Measurements from ENCODE around the gene THADA.

The THADA gene

DNA sequence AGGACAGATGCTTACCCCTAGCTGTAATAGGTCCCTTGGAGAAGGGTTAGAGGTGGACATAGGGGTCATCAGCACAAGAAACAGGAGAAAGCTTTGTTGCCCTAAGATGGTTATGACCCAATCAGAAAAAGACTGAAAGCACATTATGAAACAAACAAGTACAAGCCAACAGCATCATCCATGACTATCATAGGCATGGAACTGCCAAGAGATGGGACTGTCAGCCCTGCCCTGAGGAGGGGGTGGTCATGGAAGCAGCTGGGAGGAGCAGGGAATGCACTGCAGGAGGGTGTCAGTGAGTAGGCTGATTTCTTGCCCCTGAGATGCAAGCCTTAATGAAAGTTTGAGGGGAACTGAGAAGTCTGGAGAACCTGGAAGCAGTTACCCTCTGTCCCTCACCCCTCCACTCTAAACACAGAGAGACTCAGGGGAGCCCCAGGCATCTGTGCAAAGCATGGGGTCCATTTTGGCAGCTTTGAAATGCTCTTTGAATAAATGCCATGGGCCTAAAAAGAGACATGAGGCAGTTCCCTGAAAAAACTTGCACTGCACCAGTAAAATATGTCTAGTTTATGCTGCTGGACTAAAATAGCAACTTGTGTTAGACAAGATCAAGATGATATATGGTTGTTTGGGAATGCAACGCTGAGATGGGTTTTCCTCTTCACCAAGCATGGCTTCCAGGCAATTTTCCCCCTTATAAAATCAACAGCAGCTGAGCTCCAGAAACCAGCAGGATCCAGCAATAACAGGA is 246.8 kb downstream of the THADA start:
- no peaks in the 10 kb centered on the region for H4K20me1 ChIP-seq (ENCODE audit: insufficient read depth, low read length)
- no peak overlapping the region for H3K9ac ChIP-seq (ENCODE audit: low read length)
- no peaks in the 10 kb centered on the region for H3K9me3 ChIP-seq (ENCODE audit: insufficient read depth, low read length)
- no peaks in the 10 kb centered on the region for H3K4me1 ChIP-seq (ENCODE audit: low read length)
- H3K4me2 ChIP-seq (ENCODE audit: low read length) = no peak overlapping the region
- TF ChIP-seq, protein P1, sequence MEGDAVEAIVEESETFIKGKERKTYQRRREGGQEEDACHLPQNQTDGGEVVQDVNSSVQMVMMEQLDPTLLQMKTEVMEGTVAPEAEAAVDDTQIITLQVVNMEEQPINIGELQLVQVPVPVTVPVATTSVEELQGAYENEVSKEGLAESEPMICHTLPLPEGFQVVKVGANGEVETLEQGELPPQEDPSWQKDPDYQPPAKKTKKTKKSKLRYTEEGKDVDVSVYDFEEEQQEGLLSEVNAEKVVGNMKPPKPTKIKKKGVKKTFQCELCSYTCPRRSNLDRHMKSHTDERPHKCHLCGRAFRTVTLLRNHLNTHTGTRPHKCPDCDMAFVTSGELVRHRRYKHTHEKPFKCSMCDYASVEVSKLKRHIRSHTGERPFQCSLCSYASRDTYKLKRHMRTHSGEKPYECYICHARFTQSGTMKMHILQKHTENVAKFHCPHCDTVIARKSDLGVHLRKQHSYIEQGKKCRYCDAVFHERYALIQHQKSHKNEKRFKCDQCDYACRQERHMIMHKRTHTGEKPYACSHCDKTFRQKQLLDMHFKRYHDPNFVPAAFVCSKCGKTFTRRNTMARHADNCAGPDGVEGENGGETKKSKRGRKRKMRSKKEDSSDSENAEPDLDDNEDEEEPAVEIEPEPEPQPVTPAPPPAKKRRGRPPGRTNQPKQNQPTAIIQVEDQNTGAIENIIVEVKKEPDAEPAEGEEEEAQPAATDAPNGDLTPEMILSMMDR (IDR thresholded peaks at IDR 0.05; ENCODE audit: low read depth, low read length) = no peak
- no peak for TF ChIP-seq EZH2phosphoT487 (IDR thresholded peaks at IDR 0.05; ENCODE audit: low read depth)
- no peak overlapping the region for H3K27ac ChIP-seq (ENCODE audit: low read length)
- no peak overlapping the region for H3K4me3 ChIP-seq (ENCODE audit: low read length)
- no peaks in the 10 kb centered on the region for H3K27me3 ChIP-seq (ENCODE audit: low read depth, low read length)
- no peaks in the 10 kb centered on the region for H3K79me2 ChIP-seq (ENCODE audit: low read length)
- no peaks in the 10 kb centered on the region for H3K36me3 ChIP-seq (replicated peaks; ENCODE audit: low read depth, low read length)
- no peak overlapping the region for H2AFZ ChIP-seq (ENCODE audit: low read depth, low read length)

DNA sequence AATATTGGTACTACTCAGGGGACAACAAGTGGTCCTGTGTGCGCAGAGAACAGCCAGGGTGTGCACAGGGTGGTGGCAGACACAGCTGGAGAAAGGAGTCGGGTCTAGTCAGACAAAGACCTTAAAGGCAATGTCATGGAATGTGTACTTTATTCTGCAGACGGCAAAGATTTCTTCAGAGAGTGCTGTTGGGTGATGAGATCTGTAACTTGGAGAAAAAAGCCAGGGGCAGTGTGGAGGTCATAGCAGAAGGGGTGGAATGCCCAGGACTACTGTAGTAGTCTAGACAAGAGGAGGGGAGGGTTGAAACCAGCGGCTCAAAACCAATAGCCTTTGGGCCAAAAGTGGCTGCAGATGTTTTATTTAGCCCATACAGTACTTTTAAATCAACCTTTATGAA is 248.1 kb downstream of the THADA start:
- H3K27ac ChIP-seq (ENCODE audit: low read length) = no peak overlapping the region
- H2AFZ ChIP-seq (ENCODE audit: low read depth, low read length) = no peak overlapping the region
- H3K4me1 ChIP-seq (ENCODE audit: low read length) = no peaks in the 10 kb centered on the region
- H3K9ac ChIP-seq (ENCODE audit: low read length) = no peak overlapping the region
- TF ChIP-seq, protein P1 (IDR thresholded peaks at IDR 0.05; ENCODE audit: low read depth, low read length) = no peak
- no peak for TF ChIP-seq EZH2phosphoT487 (IDR thresholded peaks at IDR 0.05; ENCODE audit: low read depth)
- no peaks in the 10 kb centered on the region for H3K9me3 ChIP-seq (ENCODE audit: insufficient read depth, low read length)
- H4K20me1 ChIP-seq (ENCODE audit: insufficient read depth, low read length) = no peaks in the 10 kb centered on the region
- H3K27me3 ChIP-seq (ENCODE audit: low read depth, low read length) = no peaks in the 10 kb centered on the region
- H3K79me2 ChIP-seq (ENCODE audit: low read length) = no peaks in the 10 kb centered on the region
- no peak overlapping the region for H3K4me3 ChIP-seq (ENCODE audit: low read length)
- H3K4me2 ChIP-seq (ENCODE audit: low read length) = no peak overlapping the region
- H3K36me3 ChIP-seq (replicated peaks; ENCODE audit: low read depth, low read length) = peaks cover 4% of the 10 kb centered on the region

DNA sequence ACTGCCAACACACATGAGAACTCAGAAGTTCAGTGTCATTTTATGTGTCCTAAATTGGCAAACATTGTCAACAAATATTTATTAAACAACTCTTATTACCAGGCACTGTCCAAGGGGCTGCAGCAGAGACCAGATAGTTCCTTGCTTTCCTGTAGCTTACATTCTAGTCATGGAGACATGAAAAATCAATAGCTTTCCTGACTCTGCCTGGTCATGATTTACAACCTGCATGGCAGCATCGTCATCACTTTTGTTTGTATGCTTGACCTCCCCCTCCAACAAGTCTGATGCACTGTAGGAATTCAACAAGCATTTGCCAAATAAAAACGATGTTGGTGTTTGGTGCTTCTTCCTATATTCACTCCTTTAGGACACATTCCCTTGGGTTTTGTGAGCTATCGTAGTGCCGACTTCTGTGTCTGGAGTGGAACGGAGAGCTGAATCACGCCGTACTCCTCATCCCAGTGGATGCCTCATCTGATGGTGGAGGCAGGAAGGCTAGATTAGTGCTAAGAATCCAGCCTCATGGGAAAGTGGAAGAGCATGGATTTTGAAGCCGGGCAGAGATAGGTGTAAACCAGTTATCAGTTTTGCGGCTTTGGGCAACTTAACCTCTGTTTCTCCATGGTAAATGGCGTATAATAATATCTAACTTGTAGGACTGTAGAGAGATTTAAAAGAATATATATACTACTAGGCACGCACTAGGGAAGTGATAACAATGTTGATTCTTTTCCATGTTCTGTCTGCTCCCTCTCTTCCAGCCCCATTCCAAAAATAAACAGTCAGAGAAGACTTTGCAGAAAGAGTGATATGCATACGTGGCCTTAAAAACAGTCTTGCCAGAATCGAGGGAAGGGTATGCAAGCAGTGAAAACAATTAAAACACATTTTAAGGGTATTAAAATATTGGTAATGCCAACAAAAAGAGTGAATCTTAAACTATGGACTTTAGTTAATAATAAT is 249.0 kb downstream of the THADA start:
- Histone ChIP-seq H4K20me1 (ENCODE audit: insufficient read depth, low read length) (no peaks in the 10 kb centered on the region), H3K27ac (ENCODE audit: low read length) (no peak overlapping the region), H3K9me3 (ENCODE audit: insufficient read depth, low read length) (no peaks in the 10 kb centered on the region), H3K36me3 (replicated peaks; ENCODE audit: low read depth, low read length) (peaks cover 4% of the 10 kb centered on the region), H2AFZ (ENCODE audit: low read depth, low read length) (no peak overlapping the region), H3K4me3 (ENCODE audit: low read length) (no peak overlapping the region), H3K4me2 (ENCODE audit: low read length) (no peak overlapping the region), H3K27me3 (ENCODE audit: low read depth, low read length) (no peaks in the 10 kb centered on the region), H3K9ac (ENCODE audit: low read length) (no peak overlapping the region), H3K4me1 (ENCODE audit: low read length) (no peaks in the 10 kb centered on the region), H3K79me2 (ENCODE audit: low read length) (no peaks in the 10 kb centered on the region)
- TF ChIP-seq EZH2phosphoT487 (IDR thresholded peaks at IDR 0.05; ENCODE audit: low read depth) = no peak
- TF ChIP-seq, protein P1 (IDR thresholded peaks at IDR 0.05; ENCODE audit: low read depth, low read length) = no peak

DNA sequence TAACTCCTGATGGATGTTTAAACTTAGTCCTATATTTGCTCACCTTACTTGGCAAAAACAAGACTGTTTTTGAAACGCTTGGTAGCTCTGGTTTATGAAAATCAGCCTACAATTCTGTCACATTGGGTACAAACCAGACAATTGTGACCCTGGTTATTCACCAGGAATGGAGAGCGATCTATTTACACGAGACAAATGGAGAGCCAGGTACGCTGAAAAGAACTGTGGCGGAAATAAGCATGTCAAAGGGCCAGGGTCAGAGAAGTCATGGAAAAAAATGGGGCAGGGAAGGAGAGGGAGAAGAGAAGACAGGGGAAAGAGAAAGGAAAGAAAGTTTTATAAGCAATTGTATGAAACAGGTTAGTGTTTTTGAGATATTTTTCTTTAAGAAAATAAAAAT is 250.0 kb downstream of the THADA start:
- no peaks in the 10 kb centered on the region for H3K9me3 ChIP-seq (ENCODE audit: insufficient read depth, low read length)
- H3K4me3 ChIP-seq (ENCODE audit: low read length) = no peak overlapping the region
- no peak overlapping the region for H3K4me2 ChIP-seq (ENCODE audit: low read length)
- H2AFZ ChIP-seq (ENCODE audit: low read depth, low read length) = no peak overlapping the region
- no peak overlapping the region for H3K27ac ChIP-seq (ENCODE audit: low read length)
- peaks cover 4% of the 10 kb centered on the region for H3K36me3 ChIP-seq (replicated peaks; ENCODE audit: low read depth, low read length)
- H3K9ac ChIP-seq (ENCODE audit: low read length) = no peak overlapping the region
- TF ChIP-seq EZH2phosphoT487 (IDR thresholded peaks at IDR 0.05; ENCODE audit: low read depth) = no peak
- TF ChIP-seq, protein P1 (IDR thresholded peaks at IDR 0.05; ENCODE audit: low read depth, low read length) = no peak
- no peaks in the 10 kb centered on the region for H3K4me1 ChIP-seq (ENCODE audit: low read length)
- no peaks in the 10 kb centered on the region for H3K27me3 ChIP-seq (ENCODE audit: low read depth, low read length)
- H3K79me2 ChIP-seq (ENCODE audit: low read length) = no peaks in the 10 kb centered on the region
- H4K20me1 ChIP-seq (ENCODE audit: insufficient read depth, low read length) = no peaks in the 10 kb centered on the region
